Mesenchymal stem cell (in vitro differentiated cells and primary cell): Measurements from ENCODE around the gene ZIC4.

ENCODE experiments used
- DNase-seq: peaks from one replicate; pipeline ENCODE4 v3.0.0-alpha.2; 2013
- H2AFZ ChIP-seq: one replicate; pipeline ENCODE4 v1.6.1; 2013; ENCODE audit warnings: low read depth, mild to moderate bottlenecking, control low read depth, inconsistent platforms, low read length, moderate library complexity
- H2AK5ac ChIP-seq: 2 replicates; pipeline ENCODE4 v1.6.1; 2013; ENCODE audit warnings: low read length, moderate library complexity, mild to moderate bottlenecking, inconsistent platforms; ENCODE audit not compliant: severe bottlenecking
- H2BK120ac ChIP-seq: one replicate; pipeline ENCODE4 v1.6.1; 2013; ENCODE audit warnings: low read depth, mild to moderate bottlenecking, inconsistent platforms, low read length, moderate library complexity
- H2BK12ac ChIP-seq, 2 experiments: one replicate each; pipeline ENCODE4 v1.6.1; 2013; ENCODE audit warnings: inconsistent platforms in 2 of 2, low read length in 2 of 2, mild to moderate bottlenecking in 2 of 2, moderate library complexity in 2 of 2, control low read depth in 1 of 2
- H2BK15ac ChIP-seq: one replicate; pipeline ENCODE4 v1.6.1; 2013; ENCODE audit warnings: mild to moderate bottlenecking, low read depth, inconsistent platforms; ENCODE audit not compliant: poor library complexity, severe bottlenecking
- H2BK5ac ChIP-seq: 2 replicates; pipeline ENCODE4 v1.6.1; 2013; ENCODE audit warnings: low read depth, mild to moderate bottlenecking, low read length, control low read depth, inconsistent platforms; ENCODE audit not compliant: poor library complexity, severe bottlenecking
- H3K14ac ChIP-seq, 2 experiments: one replicate each; pipeline ENCODE4 v1.6.1; 2013; ENCODE audit warnings: inconsistent platforms in 2 of 2, low read length in 2 of 2, control low read depth in 1 of 2, mild to moderate bottlenecking in 1 of 2, moderate library complexity in 1 of 2
- H3K18ac ChIP-seq, 2 experiments: one replicate each; pipeline ENCODE4 v1.6.1; 2013; ENCODE audit warnings: inconsistent platforms in 2 of 2, low read length in 2 of 2, control low read depth in 1 of 2, low read depth in 1 of 2, mild to moderate bottlenecking in 1 of 2
- H3K23ac ChIP-seq, 2 experiments: one replicate each; pipeline ENCODE4 v1.6.1; 2013; ENCODE audit warnings: inconsistent platforms in 2 of 2, low read length in 2 of 2, mild to moderate bottlenecking in 2 of 2, moderate library complexity in 2 of 2, control low read depth in 1 of 2
- H3K27ac ChIP-seq: 2 replicates; pipeline ENCODE4 v1.5.1; 2013; ENCODE audit warnings: mild to moderate bottlenecking, moderate library complexity, low read length, control low read depth, inconsistent platforms; ENCODE audit not compliant: poor library complexity, severe bottlenecking
- H3K27me3 ChIP-seq, 2 experiments: 2 replicates each; pipeline versions ENCODE4 v1.6.1 to v1.7.0; 2013; ENCODE audit warnings: low read length in 2 of 2, mild to moderate bottlenecking in 2 of 2, moderate library complexity in 2 of 2, control low read depth in 1 of 2, inconsistent platforms in 1 of 2; ENCODE audit not compliant: control insufficient read depth in 1 of 2, insufficient read depth in 1 of 2
- H3K36me3 ChIP-seq, 2 experiments: 2 replicates each; pipeline versions ENCODE4 v1.6.1 to v1.7.0; 2013; ENCODE audit warnings: low read length in 2 of 2, control low read depth in 1 of 2, inconsistent platforms in 1 of 2, low read depth in 1 of 2, mild to moderate bottlenecking in 1 of 2; ENCODE audit not compliant: insufficient read depth in 2 of 2, control insufficient read depth in 1 of 2
- H3K4ac ChIP-seq, 2 experiments: one replicate each; pipeline ENCODE4 v1.6.1; 2013; ENCODE audit warnings: inconsistent platforms in 2 of 2, low read length in 2 of 2, mild to moderate bottlenecking in 2 of 2, moderate library complexity in 2 of 2, control low read depth in 1 of 2, low read depth in 1 of 2
- H3K4me1 ChIP-seq: 2 replicates; pipeline ENCODE4 v1.6.1; 2013; ENCODE audit warnings: low read depth, low read length, control low read depth; ENCODE audit not compliant: control insufficient read depth, insufficient read depth
- H3K4me2 ChIP-seq: 2 replicates; pipeline ENCODE4 v1.6.1; 2013; ENCODE audit warnings: low read length, mild to moderate bottlenecking, inconsistent platforms; ENCODE audit not compliant: poor library complexity, severe bottlenecking
- H3K4me3 ChIP-seq, 2 experiments: 2 replicates each; pipeline versions ENCODE4 v1.5.1 to v1.7.0; 2013; ENCODE audit warnings: low read length in 2 of 2, mild to moderate bottlenecking in 2 of 2, control low read depth in 1 of 2, low read depth in 1 of 2; ENCODE audit not compliant: insufficient read depth in 1 of 2
- H3K79me1 ChIP-seq: replicated peaks from 2 replicates; pipeline ENCODE4 v1.6.1; 2013; ENCODE audit warnings: mild to moderate bottlenecking, control low read depth, low read length, inconsistent platforms; ENCODE audit not compliant: poor library complexity, severe bottlenecking
- H3K9ac ChIP-seq: 2 replicates; pipeline ENCODE4 v1.7.0; 2013; ENCODE audit warnings: mild to moderate bottlenecking, low read length, moderate library complexity
- H3K9me3 ChIP-seq: 2 replicates; pipeline ENCODE4 v1.7.0; 2013; ENCODE audit warnings: mild to moderate bottlenecking, low read length; ENCODE audit not compliant: control insufficient read depth
- H4K8ac ChIP-seq: one replicate; pipeline ENCODE4 v1.6.1; 2013; ENCODE audit warnings: inconsistent platforms, mild to moderate bottlenecking, low read length, moderate library complexity
- H4K91ac ChIP-seq: one replicate; pipeline ENCODE4 v1.6.1; 2013; ENCODE audit warnings: mild to moderate bottlenecking, low read length, inconsistent platforms
- WGBS: methylation state at CpG from one replicate; pipeline ENCODE4 v1.1.7; 2013; ENCODE audit warnings: mixed read lengths; 5-methylcytosine and 5-hydroxymethylcytosine counted together

ZIC4 gene

DNA sequence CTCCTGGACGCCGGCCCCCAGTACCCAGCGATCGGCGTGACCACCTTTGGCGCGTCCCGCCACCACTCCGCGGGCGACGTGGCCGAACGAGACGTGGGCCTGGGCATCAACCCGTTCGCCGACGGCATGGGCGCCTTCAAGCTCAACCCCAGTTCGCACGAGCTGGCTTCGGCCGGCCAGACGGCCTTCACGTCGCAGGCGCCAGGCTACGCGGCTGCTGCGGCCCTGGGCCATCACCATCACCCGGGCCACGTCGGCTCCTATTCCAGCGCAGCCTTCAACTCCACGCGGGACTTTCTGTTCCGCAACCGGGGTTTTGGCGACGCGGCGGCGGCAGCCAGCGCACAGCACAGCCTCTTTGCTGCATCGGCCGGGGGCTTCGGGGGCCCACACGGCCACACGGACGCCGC lies 3.8 kb upstream of the ZIC4 start:
- H3K18ac ChIP-seq, result no peak overlapping the region
- peaks cover 0 to 19% of the 10 kb centered on the region in 2 experiments for H3K36me3 ChIP-seq
- H4K91ac ChIP-seq, result no peak overlapping the region
- no peak overlapping the region for H2AFZ ChIP-seq
- no peak overlapping the region for H2BK12ac ChIP-seq
- no peak overlapping the region for H2BK5ac ChIP-seq
- no peak overlapping the region for H2BK120ac ChIP-seq
- H3K4ac ChIP-seq, result no peak overlapping the region
- H3K23ac ChIP-seq, result peak overlapping the region in 1 of 2 experiments; percentile 90
- no peak overlapping the region for H3K27ac ChIP-seq
- peaks cover 2% of the 10 kb centered on the region for H3K9me3 ChIP-seq
- H3K27me3 ChIP-seq, result peaks cover 7 to 99% of the 10 kb centered on the region in 2 experiments
- no peaks in the 10 kb centered on the region for H3K79me1 ChIP-seq
- peak overlapping the region; percentile 65 for H3K4me2 ChIP-seq
- no peak overlapping the region for H4K8ac ChIP-seq
- H2AK5ac ChIP-seq, result no peak overlapping the region
- no peak overlapping the region for H2BK15ac ChIP-seq
- peak overlapping the region; percentile 75 to 83 for H3K4me3 ChIP-seq
- 2% methylated on average over 52 of the region's 52 CpGs for WGBS
- H3K4me1 ChIP-seq, result peaks cover 13% of the 10 kb centered on the region
- DNase-seq, result no peak
- H3K14ac ChIP-seq, result peak overlapping the region in 1 of 2 experiments; percentile 15
- H3K9ac ChIP-seq, result no peak overlapping the region

DNA sequence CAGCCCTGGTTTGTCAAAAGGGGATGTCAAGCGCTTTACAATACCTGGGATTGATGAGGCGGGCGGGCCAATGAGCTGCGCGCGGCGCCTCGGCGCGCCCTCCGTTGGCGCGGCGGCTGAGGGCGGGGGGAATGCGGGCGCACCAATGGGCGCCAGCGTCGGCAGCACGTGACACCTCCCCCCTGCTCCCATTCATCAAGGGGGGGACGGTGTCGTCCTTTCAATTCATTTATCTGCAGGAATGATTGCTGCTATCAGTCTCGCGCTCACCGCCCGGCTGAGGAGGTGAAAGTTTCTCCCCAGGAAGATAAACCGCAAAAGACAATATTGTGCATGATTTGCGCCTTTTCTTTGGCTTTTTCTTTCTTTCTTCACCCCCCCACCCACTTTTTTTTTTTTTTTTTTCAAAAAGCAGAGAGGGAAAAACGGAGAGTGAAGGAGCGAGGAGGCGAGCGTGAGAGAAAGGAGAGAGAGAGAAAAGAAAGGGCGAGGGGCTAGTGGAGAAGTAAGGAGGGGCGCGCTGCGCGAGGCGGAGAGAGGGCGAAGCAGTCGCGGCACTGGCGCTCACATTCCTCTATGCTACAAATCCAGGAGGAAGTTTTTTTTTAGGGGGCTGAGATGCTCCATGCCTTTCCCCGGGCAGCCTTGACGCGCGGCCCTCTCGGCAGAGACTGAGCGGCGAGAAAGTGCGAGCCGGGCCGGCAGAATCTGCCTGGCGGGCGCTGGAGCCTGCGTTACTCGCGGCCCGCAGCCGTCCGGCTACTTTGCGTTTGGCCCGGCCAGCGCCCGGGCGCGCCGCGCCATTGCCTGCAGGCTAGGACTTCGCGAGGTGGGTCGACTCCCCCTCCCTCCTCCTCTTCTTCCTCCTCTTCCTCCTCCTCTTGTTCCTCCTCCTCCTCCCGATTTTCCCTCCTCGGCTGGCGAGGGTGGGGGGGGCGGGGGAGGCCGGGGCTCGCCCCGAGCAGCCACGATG lies 3.1 kb upstream of the ZIC4 start, which contains the start of gene ZIC1:
Gene ZIC1 (plus strand): TSS at position 223 of the 973 bp plus-strand sequence. CDS start 748 bp downstream, at position 971.
- H2BK12ac ChIP-seq, result no peak within 1 kb of the TSS
- peak within 1 kb of the TSS; percentile 84 for H3K4me2 ChIP-seq
- no peak within 1 kb of the TSS for H4K8ac ChIP-seq
- peak within 1 kb of the TSS in 1 of 2 experiments; percentile 90 for H3K23ac ChIP-seq
- peak within 1 kb of the TSS in 1 of 2 experiments; percentile 15 for H3K14ac ChIP-seq
- DNase-seq, result no peak
- no peak within 1 kb of the TSS for H3K9ac ChIP-seq
- WGBS, result 3% methylated on average over 56 of the region's 80 CpGs
- peaks cover 2% of the 10 kb centered on the region for H3K9me3 ChIP-seq
- H4K91ac ChIP-seq, result no peak within 1 kb of the TSS
- H2BK120ac ChIP-seq, result no peak within 1 kb of the TSS
- peaks cover 20% of the 10 kb centered on the region for H3K4me1 ChIP-seq
- no peak within 1 kb of the TSS for H2AFZ ChIP-seq
- H3K27me3 ChIP-seq, result peaks cover 7 to 99% of the 10 kb centered on the region in 2 experiments
- no peak within 1 kb of the TSS for H3K4ac ChIP-seq
- H3K4me3 ChIP-seq, result peak within 1 kb of the TSS; percentile 75 to 83
- H3K79me1 ChIP-seq, result no peaks in the 10 kb centered on the region
- peaks cover 0 to 19% of the 10 kb centered on the region in 2 experiments for H3K36me3 ChIP-seq
- H3K27ac ChIP-seq, result peak within 1 kb of the TSS; percentile 81
- H2BK5ac ChIP-seq, result peak within 1 kb of the TSS; percentile 88
- H2BK15ac ChIP-seq, result no peak within 1 kb of the TSS
- H3K18ac ChIP-seq, result no peak within 1 kb of the TSS
- H2AK5ac ChIP-seq, result no peak within 1 kb of the TSS

DNA sequence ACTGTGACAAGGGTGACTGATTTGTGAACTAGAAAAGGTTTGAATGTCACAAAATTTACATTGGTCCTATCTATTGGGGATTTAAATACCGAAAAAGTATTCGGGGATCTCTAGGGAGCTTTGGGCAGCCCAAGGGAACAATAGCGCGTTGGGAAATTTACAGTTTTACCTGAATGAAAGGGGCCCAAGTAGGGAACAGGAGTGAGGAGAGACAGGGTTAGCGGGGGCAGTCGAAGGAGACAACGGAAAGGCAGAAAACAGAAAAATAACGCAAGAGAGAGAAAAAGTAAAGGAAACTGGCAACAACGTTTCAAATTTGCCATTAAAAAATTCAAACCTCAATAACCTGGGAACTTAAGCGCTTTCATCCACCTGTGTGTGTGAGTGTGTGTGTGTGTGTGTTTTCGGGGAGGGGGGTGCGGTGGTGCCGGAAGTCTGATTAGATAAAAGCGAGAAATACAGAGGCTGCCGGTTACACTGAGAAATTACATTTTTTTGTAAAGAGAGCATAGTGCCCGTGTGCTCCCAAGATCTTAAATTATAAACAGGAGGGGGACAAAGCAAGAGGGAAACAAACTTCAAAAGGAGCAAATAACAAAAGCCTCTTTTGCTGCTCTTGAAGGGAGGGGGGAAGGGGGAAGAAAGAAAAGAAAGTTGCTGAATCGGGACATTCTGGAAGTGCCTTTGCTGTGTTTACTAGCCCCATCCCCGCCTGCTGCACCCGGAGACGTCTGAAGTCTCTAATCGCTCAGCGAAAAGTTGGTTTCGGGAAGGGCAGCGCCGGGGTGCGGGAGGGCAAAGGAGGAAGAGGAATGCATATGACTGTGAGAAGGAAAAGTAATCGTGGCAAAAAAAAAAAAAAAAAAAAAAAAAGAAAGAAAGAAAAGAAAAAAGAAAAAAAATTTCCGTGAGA lies 2.1 kb upstream of the ZIC4 start:
- Histone ChIP-seq H2BK5ac (peak overlapping the region; percentile 88), H3K18ac (no peak overlapping the region), H3K23ac (no peak overlapping the region), H4K91ac (no peak overlapping the region), H2BK120ac (no peak overlapping the region), H4K8ac (no peak overlapping the region), H3K4ac (no peak overlapping the region), H3K4me1 (peaks cover 25% of the 10 kb centered on the region), H3K27ac (peak overlapping the region; percentile 70), H2AFZ (no peak overlapping the region), H3K27me3 (peaks cover 7 to 100% of the 10 kb centered on the region in 2 experiments), H3K4me2 (peak overlapping the region; percentile 84), H2BK15ac (no peak overlapping the region), H3K79me1 (no peaks in the 10 kb centered on the region), H3K9ac (no peak overlapping the region), H2BK12ac (no peak overlapping the region), H2AK5ac (no peak overlapping the region), H3K9me3 (peaks cover 2% of the 10 kb centered on the region), H3K36me3 (peaks cover 0 to 19% of the 10 kb centered on the region in 2 experiments), H3K14ac (no peak overlapping the region), H3K4me3 (peak overlapping the region; percentile 46 to 47)
- no peak for DNase-seq
- WGBS, result 2% methylated on average over 23 of the region's 28 CpGs
